Measurements from ENCODE around the gene KCTD15. TPM values are rescaled to one million over a fixed set of nuclear protein-coding genes. Genes with fewer than 3 reads are reported as not detected.

KCTD15 gene
- total RNA-seq, 2 donors from 2014 or later: 13.8 to 14.0 TPM

GRCh38 chr19:33806434-33806881, 9.8 kb downstream of the KCTD15 start:
- H3K27ac ChIP-seq: no peak overlapping the region
- H3K4me3 ChIP-seq: no peak overlapping the region
- H3K4me1 ChIP-seq: peaks cover 14% of the 10 kb centered on the region
- no peaks in the 10 kb centered on the region for H3K27me3 ChIP-seq
- H3K36me3 ChIP-seq: no peaks in the 10 kb centered on the region
- intact Hi-C loops (cut with DNase I): no loop called here
- TF ChIP-seq CTCF (IDR thresholded peaks at IDR 0.05): no peak
- no peaks in the 10 kb centered on the region for H3K9me3 ChIP-seq
- peak; percentile 62 for DNase-seq
- H3K9ac ChIP-seq (ENCODE audit: low read depth in 2 of 2, low read length in 2 of 2): no peak overlapping the region

DNA sequence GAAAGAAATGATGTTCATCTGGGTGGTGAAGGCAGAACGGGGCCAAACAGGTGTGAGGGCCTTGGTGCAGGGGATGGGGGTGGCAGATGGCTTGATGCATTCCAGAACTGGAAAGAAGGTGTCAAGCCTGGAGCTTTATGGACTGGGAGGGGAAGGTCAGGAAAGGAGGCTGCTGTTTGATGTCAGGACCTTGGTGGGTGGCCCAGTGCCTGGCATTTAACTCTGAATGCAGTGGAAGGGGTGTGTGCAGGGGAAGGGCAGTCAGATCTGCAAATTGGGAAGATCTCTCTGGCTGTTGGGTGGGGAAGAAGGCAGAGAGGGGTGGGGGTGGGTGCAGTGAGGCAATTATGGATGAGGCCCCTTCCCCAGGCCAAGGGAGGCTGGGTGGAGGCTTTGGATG, 11.7 kb downstream of the KCTD15 start:
- intact Hi-C loops (cut with DNase I): no loop called here

DNA sequence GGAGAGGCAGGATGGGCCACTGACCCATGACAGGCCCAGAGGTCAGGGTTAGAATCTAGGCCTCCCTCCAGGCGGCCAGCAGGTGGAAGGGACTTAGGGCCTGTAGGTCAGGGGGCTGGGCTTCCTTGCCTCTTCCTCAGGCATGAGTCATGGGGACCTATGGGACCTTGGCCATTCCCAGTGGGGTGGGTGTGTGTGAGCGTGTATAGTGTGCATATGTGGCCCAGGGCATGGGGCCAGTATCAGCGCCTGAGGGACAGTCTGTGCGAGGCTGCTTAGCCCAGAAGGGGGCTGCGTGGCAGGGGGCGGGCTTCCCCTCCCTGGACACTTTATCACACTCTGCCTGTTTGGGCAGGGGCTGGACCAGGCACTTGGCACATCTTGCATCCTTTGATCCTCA, 13.3 kb downstream of the KCTD15 start:
- H3K4me3 ChIP-seq: no peak overlapping the region
- no peaks in the 10 kb centered on the region for H3K9me3 ChIP-seq
- peaks cover 9% of the 10 kb centered on the region for H3K4me1 ChIP-seq
- no peak overlapping the region for H3K27ac ChIP-seq
- H3K27me3 ChIP-seq: no peaks in the 10 kb centered on the region
- H3K9ac ChIP-seq (ENCODE audit: low read depth in 2 of 2, low read length in 2 of 2): no peak overlapping the region
- H3K36me3 ChIP-seq: no peaks in the 10 kb centered on the region
- DNase-seq: no peak
- intact Hi-C loops (cut with DNase I): no loop called here
- TF ChIP-seq CTCF (IDR thresholded peaks at IDR 0.05): no peak

More for the DNA sequence above, 11.7 kb downstream of the KCTD15 start:
- no peak for DNase-seq
- H3K27ac ChIP-seq: no peak overlapping the region
- no peak overlapping the region for H3K9ac ChIP-seq (ENCODE audit: low read depth in 2 of 2, low read length in 2 of 2)
- TF ChIP-seq CTCF (IDR thresholded peaks at IDR 0.05): no peak
- no peaks in the 10 kb centered on the region for H3K27me3 ChIP-seq
- H3K4me1 ChIP-seq: peaks cover 14% of the 10 kb centered on the region
- H3K4me3 ChIP-seq: no peak overlapping the region
- H3K9me3 ChIP-seq: no peaks in the 10 kb centered on the region
- H3K36me3 ChIP-seq: no peaks in the 10 kb centered on the region

DNA sequence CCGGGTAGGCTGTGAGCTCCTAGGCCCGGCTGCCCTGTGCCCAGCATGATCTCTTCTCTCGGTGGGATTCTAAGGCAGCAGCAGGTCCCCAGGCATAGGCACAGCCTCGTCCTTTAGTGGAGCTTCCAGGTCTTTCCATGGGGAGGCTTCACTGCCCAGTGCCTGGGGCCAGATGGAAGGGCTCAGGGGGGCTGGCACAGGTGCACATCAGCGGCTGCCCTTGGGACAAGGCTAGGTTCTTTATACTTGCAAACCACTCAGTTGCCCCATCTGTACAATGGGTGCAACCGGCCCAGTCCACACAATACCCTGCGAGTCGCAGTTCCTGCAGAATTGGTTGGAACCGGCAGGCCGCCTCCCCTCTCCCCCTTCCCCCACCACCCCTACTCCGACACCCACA, 14.2 kb downstream of the KCTD15 start:
- intact Hi-C loops (cut with DNase I): no loop called here
- H3K4me1 ChIP-seq: peaks cover 8% of the 10 kb centered on the region

DNA sequence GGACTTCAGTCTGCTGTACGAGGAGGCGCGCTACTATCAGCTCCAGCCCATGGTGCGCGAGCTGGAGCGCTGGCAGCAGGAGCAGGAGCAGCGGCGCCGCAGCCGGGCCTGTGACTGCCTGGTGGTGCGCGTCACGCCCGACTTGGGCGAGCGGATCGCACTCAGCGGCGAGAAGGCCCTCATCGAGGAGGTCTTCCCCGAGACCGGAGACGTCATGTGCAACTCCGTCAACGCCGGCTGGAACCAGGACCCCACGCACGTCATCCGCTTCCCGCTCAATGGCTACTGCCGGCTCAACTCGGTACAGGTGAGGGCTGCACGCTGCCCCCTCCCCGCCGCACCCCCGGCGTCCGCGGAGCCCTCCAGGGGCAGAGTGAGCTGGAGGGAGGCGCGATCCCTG, 14.6 kb downstream of the KCTD15 start:
- no peaks in the 10 kb centered on the region for H3K27me3 ChIP-seq
- DNase-seq: no peak
- TF ChIP-seq CTCF (IDR thresholded peaks at IDR 0.05): no peak
- H3K27ac ChIP-seq: no peak overlapping the region
- intact Hi-C loops (cut with DNase I): no loop called here
- H3K36me3 ChIP-seq: no peaks in the 10 kb centered on the region
- peaks cover 4% of the 10 kb centered on the region for H3K4me1 ChIP-seq
- no peaks in the 10 kb centered on the region for H3K9me3 ChIP-seq
- H3K9ac ChIP-seq (ENCODE audit: low read depth in 2 of 2, low read length in 2 of 2): no peak overlapping the region
- H3K4me3 ChIP-seq: no peak overlapping the region

More for the DNA sequence above, 14.2 kb downstream of the KCTD15 start:
- Histone ChIP-seq H3K36me3 (no peaks in the 10 kb centered on the region), H3K9ac (ENCODE audit: low read depth in 2 of 2, low read length in 2 of 2) (no peak overlapping the region), H3K9me3 (no peaks in the 10 kb centered on the region), H3K27me3 (no peaks in the 10 kb centered on the region), H3K27ac (no peak overlapping the region), H3K4me3 (no peak overlapping the region)
- DNase-seq: no peak
- TF ChIP-seq CTCF (IDR thresholded peaks at IDR 0.05): no peak

Measured in colonic mucosa (tissue), 4 donors.